Neural crest cell (in vitro differentiated cells): Measurements from ENCODE around the gene ANXA6. TPM values are rescaled to one million over a fixed set of nuclear protein-coding genes. Genes with fewer than 3 reads are reported as not detected.

Experiments used
- DNase-seq: peaks from one replicate; pipeline ENCODE4 v3.0.0; 2021; ENCODE audit warnings: low read depth, mixed read lengths, low spot score
- H3K27ac Mint-ChIP-seq: one replicate; pipeline ENCODE4 v1.8.0; 2021; ENCODE audit warnings: mild to moderate bottlenecking, mixed read lengths; ENCODE audit not compliant: unreplicated experiment
- H3K27me3 Mint-ChIP-seq: 2 replicates; pipeline ENCODE4 v1.8.0; 2021; ENCODE audit warnings: low read depth, mild to moderate bottlenecking, mixed read lengths
- H3K36me3 Mint-ChIP-seq: 2 replicates; pipeline ENCODE4 v1.8.0; 2021; ENCODE audit warnings: low read depth, mild to moderate bottlenecking, mixed read lengths
- H3K4me1 Mint-ChIP-seq: 2 replicates; pipeline ENCODE4 v1.8.0; 2021; ENCODE audit warnings: mixed read lengths
- H3K4me3 Mint-ChIP-seq: one replicate; pipeline ENCODE4 v1.8.0; 2021; ENCODE audit warnings: mild to moderate bottlenecking, mixed read lengths
- H3K9me3 Mint-ChIP-seq: 2 replicates; pipeline ENCODE4 v1.8.0; 2021; ENCODE audit warnings: mixed read lengths
- total RNA-seq: library from RNA; stranded (reverse); gene quantifications from 2 replicates; pipeline ENCODE4 v1.2.1, GENCODE V29; 2021
- TF ChIP-seq, protein P1 (sequence below): fragments of 200-600 bp; sonication (generic); conservative IDR thresholded peaks from 2 replicates; pipeline ENCODE4 v1.5.0; 2021; ENCODE audit warnings: antibody characterized with exemption, mild to moderate bottlenecking

Gene ANXA6
- total RNA-seq, 1 donor from 2014 or later: 151 TPM

DNA sequence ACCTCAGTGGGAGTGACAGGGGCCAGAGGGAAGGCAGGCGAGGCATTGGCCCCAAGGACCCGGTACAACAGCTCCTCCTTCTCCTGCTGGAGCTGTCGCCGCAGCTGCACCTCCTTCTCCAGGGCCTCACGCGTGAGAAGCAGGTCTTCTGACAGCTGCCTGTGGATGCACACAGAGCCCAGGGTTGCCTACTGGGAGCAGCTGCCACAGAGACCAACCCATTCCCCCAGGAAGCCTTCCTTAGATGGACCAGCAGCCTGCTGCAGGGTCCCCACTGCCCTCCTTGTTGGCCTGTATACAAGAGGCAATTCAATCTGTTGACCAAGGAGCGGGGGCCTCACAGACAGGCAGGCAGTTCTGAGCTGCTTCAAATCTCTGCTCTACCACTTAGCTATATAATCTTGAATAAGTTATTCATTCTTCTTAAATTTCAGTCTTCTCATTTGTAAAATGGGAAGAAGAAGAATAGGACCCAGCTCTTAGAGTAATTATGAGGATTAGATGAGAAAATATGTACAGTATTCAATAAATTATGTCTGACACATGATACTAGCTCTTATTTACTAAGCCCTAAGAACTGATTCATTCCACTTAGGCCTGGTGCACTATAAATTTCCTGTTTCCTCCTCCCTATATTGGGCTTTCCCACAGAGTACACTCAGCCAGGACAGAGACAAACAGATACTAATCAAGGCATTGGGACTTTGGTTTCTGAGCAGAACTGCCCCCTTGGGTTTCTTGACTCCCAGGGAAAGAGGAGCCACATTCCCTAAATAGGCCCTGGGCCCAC is 26.1 kb upstream of the ANXA6 start:
- Mint-ChIP-seq H3K27ac (peak overlapping the region; percentile 6), H3K4me1 (peaks cover 12% of the 10 kb centered on the region), H3K27me3 (no peaks in the 10 kb centered on the region), H3K4me3 (no peak overlapping the region), H3K9me3 (peaks cover 2% of the 10 kb centered on the region), H3K36me3 (no peaks in the 10 kb centered on the region)
- DNase-seq: no peak
- TF ChIP-seq, protein P1, sequence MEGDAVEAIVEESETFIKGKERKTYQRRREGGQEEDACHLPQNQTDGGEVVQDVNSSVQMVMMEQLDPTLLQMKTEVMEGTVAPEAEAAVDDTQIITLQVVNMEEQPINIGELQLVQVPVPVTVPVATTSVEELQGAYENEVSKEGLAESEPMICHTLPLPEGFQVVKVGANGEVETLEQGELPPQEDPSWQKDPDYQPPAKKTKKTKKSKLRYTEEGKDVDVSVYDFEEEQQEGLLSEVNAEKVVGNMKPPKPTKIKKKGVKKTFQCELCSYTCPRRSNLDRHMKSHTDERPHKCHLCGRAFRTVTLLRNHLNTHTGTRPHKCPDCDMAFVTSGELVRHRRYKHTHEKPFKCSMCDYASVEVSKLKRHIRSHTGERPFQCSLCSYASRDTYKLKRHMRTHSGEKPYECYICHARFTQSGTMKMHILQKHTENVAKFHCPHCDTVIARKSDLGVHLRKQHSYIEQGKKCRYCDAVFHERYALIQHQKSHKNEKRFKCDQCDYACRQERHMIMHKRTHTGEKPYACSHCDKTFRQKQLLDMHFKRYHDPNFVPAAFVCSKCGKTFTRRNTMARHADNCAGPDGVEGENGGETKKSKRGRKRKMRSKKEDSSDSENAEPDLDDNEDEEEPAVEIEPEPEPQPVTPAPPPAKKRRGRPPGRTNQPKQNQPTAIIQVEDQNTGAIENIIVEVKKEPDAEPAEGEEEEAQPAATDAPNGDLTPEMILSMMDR: no peak

DNA sequence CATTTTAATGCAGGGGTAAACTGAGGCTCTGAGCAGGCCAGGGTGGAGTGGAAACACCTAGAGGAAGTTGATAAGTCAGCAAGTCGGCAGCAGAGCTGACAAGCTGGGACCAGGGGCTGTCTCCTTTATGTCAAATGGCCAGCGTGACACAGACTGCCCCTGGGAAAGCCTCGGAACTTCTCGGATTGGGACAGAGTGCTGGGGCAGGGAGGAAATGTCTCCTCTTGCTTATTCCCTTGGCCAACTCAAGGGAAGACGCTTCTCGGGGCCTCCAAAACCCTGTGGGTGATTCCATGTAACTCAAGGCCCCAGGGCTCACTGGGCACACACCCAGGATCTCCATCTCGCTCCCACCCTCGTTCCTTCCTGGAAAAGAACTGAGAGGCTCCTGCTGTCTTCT is 25.4 kb upstream of the ANXA6 start:
- Mint-ChIP-seq H3K4me3 (no peak overlapping the region), H3K27me3 (peaks cover under 1% of the 10 kb centered on the region), H3K27ac (no peak overlapping the region), H3K36me3 (no peaks in the 10 kb centered on the region), H3K4me1 (peaks cover 12% of the 10 kb centered on the region), H3K9me3 (peaks cover 3% of the 10 kb centered on the region)
- TF ChIP-seq, protein P1: no peak
- DNase-seq: no peak

DNA sequence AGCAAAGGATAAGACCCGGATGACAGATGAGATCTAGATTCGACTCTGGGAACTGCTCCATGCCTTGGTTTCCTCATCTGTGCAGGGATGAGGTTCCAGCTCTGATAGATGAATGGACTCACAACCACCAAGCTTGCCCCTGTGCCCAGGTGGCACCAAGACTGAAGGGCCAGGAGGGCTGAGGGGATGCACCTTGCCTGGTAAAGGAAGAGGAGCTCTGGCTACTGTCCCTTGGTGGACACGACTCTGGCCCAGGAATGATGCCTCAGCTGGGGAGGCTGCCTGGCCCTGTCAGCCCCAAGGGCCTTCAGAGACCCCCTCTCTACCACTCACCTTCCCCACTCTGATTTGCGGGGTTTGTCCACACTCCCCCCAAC is 24.9 kb upstream of the ANXA6 start:
- Mint-ChIP-seq H3K9me3 (peaks cover 6% of the 10 kb centered on the region), H3K36me3 (no peaks in the 10 kb centered on the region), H3K4me1 (peaks cover 12% of the 10 kb centered on the region), H3K4me3 (no peak overlapping the region), H3K27me3 (peaks cover 3% of the 10 kb centered on the region), H3K27ac (no peak overlapping the region)
- TF ChIP-seq, protein P1: no peak
- no peak for DNase-seq

DNA sequence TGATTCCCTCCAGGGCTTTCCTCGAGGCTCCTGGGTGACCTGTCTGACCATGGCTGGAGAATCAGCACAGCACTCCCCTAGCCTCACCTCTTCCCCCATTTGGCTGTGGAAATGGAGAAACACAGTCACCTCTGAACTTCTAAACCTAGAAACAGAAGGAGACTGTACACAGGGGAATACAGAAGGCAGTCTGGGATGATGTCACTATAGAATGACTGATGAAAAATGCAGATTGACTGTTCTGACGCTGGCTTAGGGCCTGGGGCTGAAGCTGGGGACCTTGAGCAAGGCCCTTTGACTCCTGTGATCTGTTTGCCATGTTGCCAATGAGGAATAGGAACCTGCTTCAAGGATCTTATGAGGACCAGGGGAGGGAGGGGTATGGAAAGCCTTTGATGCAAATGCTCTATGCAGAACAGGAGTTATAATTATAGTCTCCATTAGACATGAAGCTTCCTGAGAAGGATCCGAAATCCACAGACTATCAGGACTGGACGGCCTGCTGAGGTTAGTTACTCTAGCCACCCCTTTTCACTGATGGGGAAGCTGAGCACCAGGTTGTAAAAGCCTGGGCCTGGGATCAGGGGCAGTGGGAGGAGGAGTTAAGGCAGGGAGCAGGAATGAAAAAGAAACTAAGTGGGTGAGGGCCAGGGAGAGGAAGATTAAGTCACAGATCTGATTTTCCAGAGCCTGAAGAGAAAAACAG is 24.4 kb upstream of the ANXA6 start:
- H3K27me3 Mint-ChIP-seq: peaks cover 3% of the 10 kb centered on the region
- no peak overlapping the region for H3K4me3 Mint-ChIP-seq
- TF ChIP-seq, protein P1: no peak
- peaks cover 12% of the 10 kb centered on the region for H3K4me1 Mint-ChIP-seq
- peaks cover 5% of the 10 kb centered on the region for H3K9me3 Mint-ChIP-seq
- H3K36me3 Mint-ChIP-seq: no peaks in the 10 kb centered on the region
- no peak for DNase-seq
- H3K27ac Mint-ChIP-seq: peak overlapping the region; percentile 78

DNA sequence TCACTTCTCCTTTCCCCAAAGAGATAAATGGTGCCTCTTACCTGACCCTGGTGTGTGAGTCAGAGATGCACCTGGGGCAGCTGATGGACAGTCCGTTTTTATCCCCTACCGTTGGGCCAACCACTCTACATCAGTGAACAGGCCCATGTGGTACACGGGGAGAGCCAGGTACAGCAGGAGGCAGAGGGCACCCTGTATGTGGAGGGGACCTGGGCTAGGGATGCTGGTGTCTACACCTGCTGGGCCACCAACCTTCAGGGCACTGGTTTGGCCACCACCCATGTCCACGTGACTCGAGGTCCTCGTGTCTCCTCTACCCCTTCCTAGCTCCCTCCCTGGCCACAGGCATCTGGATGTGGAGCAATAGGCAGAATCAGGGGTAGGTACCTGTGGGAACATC is 22.7 kb upstream of the ANXA6 start:
- Mint-ChIP-seq H3K27me3 (peaks cover 3% of the 10 kb centered on the region), H3K9me3 (peaks cover 3% of the 10 kb centered on the region), H3K36me3 (no peaks in the 10 kb centered on the region), H3K4me3 (no peak overlapping the region), H3K27ac (no peak overlapping the region), H3K4me1 (peaks cover 8% of the 10 kb centered on the region)
- TF ChIP-seq, protein P1: no peak
- DNase-seq: no peak
